Measurements from ENCODE around the gene ZNG1F. TPM values are rescaled to one million over a fixed set of nuclear protein-coding genes. Genes with fewer than 3 reads are reported as not detected.
"Not testable (repeated sequence)": the region's sequence is repeated elsewhere in the genome, so short reads cannot be mapped to it uniquely, and the experiment has no call there.

The ZNG1F gene
- total and polyA plus RNA-seq, 11 donors, result 0.67 to 8.9 (median 2.1) TPM

DNA sequence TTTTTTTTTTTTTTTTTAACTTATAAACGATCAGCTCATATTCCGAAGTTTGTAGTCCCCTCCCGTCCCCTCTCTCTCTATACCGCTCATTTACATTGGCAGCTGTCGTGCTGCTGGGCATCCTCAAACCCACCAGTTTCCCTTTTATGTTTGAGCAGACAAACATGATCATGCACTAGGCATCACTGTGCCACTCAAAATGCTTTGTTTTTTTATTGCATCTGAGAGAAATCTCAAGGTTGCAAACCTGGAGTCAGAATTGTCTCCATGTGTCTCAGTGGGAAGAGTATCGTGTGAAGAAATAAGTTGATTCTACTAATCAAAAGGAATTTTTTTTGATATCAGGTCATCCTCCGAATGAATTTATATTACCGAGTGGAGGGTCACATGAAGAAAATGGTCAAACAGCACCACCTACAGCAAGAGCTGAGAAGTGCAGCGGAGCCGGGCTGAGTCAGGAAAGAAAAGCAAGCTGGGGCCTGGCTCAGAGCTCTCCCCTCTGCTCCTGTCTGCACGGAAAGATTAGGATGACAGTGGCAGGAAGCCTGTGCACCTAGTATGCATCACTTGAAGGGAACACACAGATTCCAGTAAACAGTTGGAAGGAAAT is 100.6 kb downstream of the ZNG1F start:
- H3K4me3 ChIP-seq; H3K27me3 ChIP-seq; intact Hi-C loops (cut with DNase I); H3K9me3 ChIP-seq; H3K36me3 ChIP-seq; DNase-seq; H3K4me1 ChIP-seq; H3K27ac ChIP-seq: not testable (repeated sequence)
- ATAC-seq, result peak; percentile 52 to 86 (median 82)
- whole genome bisulfite sequencing, 4 donors, result 12 to 16% (median 14%) methylated on average over 7 to 9 of the region's 11 CpGs
- TF ChIP-seq, protein P1, sequence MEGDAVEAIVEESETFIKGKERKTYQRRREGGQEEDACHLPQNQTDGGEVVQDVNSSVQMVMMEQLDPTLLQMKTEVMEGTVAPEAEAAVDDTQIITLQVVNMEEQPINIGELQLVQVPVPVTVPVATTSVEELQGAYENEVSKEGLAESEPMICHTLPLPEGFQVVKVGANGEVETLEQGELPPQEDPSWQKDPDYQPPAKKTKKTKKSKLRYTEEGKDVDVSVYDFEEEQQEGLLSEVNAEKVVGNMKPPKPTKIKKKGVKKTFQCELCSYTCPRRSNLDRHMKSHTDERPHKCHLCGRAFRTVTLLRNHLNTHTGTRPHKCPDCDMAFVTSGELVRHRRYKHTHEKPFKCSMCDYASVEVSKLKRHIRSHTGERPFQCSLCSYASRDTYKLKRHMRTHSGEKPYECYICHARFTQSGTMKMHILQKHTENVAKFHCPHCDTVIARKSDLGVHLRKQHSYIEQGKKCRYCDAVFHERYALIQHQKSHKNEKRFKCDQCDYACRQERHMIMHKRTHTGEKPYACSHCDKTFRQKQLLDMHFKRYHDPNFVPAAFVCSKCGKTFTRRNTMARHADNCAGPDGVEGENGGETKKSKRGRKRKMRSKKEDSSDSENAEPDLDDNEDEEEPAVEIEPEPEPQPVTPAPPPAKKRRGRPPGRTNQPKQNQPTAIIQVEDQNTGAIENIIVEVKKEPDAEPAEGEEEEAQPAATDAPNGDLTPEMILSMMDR (IDR thresholded peaks at IDR 0.05), result peak; percentile 23 to 74 (median 46)

DNA sequence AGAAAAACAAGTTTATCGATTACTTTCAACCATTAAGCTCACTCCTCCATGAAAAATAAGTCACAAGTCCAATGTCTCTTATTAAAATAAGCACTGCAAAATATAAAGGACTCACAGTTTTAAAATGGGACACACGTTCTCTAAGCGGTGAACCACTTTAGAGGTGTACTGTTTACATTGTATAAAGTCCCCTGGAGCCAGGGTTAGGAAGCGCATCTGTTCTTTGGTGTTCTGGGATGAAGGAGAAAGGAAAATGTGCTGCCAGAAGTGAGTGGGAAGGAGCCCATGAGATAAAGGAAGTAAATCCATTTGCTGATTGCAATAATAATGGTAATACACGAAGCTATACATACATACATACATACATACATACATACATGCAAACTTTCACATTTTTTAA is 101.2 kb downstream of the ZNG1F start:
- H3K9me3 ChIP-seq; H3K36me3 ChIP-seq; H3K27me3 ChIP-seq; H3K4me3 ChIP-seq; H3K4me1 ChIP-seq; DNase-seq; intact Hi-C loops (cut with DNase I); ATAC-seq; H3K27ac ChIP-seq: not testable (repeated sequence)
- 63 to 73% (median 65%) methylated on average over 5 of the region's 5 CpGs for WGBS, 4 donors

DNA sequence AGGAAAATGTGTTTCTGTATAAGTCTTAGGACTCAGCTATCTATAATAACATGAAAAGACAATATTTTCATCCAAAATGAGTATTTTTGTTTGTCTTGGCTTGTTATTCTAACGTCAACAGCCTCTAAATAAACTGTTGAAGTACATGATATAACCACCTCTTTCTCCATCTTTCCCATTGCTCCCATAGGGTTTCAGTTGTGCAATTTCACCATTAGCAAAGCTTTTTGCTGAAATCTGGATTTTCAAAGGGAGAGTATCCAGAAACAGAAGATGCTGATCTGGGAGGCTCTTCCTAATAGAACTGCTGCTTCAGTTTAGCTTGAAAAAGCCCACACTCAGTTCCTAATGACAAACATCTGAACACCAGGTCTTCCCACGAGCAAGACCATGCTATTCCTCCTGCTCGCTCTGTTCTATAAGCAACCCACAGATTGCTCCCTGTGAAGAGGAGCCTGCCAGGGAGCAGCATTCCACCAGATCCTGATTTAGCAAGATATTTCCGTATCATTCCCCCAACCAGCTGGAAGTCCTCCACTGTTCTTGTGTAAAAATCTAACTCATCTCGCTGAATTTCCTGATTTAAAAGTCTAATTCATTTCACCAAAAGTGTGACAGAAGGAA is 101.8 kb downstream of the ZNG1F start:
- WGBS, 4 donors, result 46 to 55% (median 47%) methylated on average over 4 to 5 of the region's 5 CpGs
- ATAC-seq, result peak in 2 of 4 donors; percentile 10 to 63
- H3K27me3 ChIP-seq; H3K4me3 ChIP-seq; intact Hi-C loops (cut with DNase I); H3K4me1 ChIP-seq; H3K9me3 ChIP-seq; H3K36me3 ChIP-seq; DNase-seq; H3K27ac ChIP-seq: not testable (repeated sequence)

DNA sequence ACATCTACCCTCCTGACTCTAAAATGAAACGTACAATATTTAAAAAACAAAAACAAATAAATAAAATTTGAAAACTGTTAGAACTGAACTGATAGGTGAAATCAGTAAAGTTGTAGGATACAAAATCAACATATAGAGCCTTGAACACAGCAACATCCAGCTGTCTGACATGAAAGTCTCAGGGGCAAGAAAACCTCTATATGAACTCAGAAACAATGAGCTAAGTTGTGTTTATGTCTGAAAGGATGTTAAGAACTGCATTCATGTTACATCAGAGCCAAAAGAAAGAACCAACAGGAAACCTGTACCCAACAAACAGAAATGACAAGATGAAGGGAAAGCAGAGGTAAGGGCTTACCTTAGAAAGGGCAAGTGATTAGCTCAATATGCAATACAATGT is 102.4 kb downstream of the ZNG1F start:
- 0 to 44% (median 37%) methylated on average over 1 of the region's 1 CpG for WGBS, 4 donors
- intact Hi-C loops (cut with DNase I); DNase-seq; H3K36me3 ChIP-seq; H3K4me1 ChIP-seq; H3K27ac ChIP-seq; H3K9me3 ChIP-seq; ATAC-seq; H3K4me3 ChIP-seq; H3K27me3 ChIP-seq: not testable (repeated sequence)

DNA sequence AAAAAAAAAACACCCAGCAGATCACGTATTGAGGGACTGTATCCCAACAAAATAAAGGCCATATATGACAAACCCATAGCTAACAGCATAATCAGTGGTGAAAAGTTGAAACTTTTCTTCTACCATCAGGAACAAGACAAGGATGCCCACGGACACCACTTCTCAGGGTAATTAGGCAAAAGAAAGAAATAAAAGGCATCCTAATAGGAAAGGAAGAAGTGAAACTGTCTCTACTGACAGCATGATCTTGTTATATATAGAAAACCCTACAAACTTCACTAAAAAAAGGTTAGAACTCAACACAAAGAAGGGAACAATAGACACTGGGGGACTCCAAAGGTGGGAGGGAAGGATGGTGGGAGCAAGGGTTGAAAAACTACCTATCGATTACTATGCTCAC is 102.9 kb downstream of the ZNG1F start:
- intact Hi-C loops (cut with DNase I); H3K27me3 ChIP-seq; DNase-seq; H3K4me1 ChIP-seq; H3K36me3 ChIP-seq; H3K27ac ChIP-seq; H3K4me3 ChIP-seq; ATAC-seq; H3K9me3 ChIP-seq: not testable (repeated sequence)
- 70 to 80% (median 75%) methylated on average over 3 of the region's 3 CpGs for WGBS, 4 donors

DNA sequence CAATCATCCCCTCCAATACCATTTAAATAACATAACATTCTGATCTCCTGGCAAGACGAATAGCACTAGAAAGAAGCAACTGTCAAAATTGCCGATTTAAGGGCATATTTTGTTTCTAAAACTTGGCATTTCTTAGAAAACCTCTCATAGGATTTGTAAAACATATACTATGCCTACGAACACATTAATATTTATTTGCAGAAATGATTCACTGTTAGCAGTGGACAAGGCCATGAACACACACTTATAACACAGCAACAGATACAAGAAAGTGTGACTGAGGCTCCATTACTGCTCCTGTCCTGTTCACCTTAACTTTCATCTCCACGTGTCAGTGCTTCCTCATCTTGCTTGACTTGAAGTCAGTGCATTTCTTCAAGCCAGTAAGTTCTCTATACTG is 106.8 kb downstream of the ZNG1F start:
- intact Hi-C loops (cut with DNase I); H3K4me1 ChIP-seq; H3K9me3 ChIP-seq; H3K36me3 ChIP-seq; H3K27ac ChIP-seq; H3K4me3 ChIP-seq; H3K27me3 ChIP-seq; DNase-seq; ATAC-seq: not testable (repeated sequence)
- WGBS, 4 donors, result 54 to 65% (median 64%) methylated on average over 4 of the region's 4 CpGs

Small RNA genes within 50 kb of the gene (microRNA-seq; reads per million reads assigned to microRNA genes)
- gene MIR4477A, result 0 reads per million in 4 donors

Other genes starting within 250 kb of the ZNG1F start
- not detected for gene FOXD4L6, start 60.6 kb downstream of the ZNG1F start, total RNA-seq
- not detected for gene FOXD4L6, start 60.6 kb downstream of the ZNG1F start, polyA plus RNA-seq

Measured in heart left ventricle (tissue), 16 donors.